H1 (cell line): ENCODE measurements around the gene CRYGN. TPM values are rescaled to one million over a fixed set of nuclear protein-coding genes. Genes with fewer than 3 reads are reported as not detected.
A peak's percentile ranks its signal among the peaks of the same experiment; 100 is the strongest.

ENCODE experiments used
- CTCF ChIA-PET: fragments of 300-600 bp; sonication (Branson Sonifier 250); formaldehyde crosslinking; loops from one replicate; lab custom pipeline; 2021; ENCODE audit not compliant: partially characterized antibody; lab: Charles Lee
- POLR2A ChIA-PET: fragments of 300-600 bp; sonication (Branson Sonifier 250); formaldehyde crosslinking; loops from one replicate; lab custom pipeline; 2021; ENCODE audit warnings: inconsistent platforms; ENCODE audit not compliant: partially characterized antibody; lab: Charles Lee
- DNase-seq, 2 experiments: peaks; one replicate each; pipeline versions ENCODE4 v3.0.0 to v3.0.0-alpha.2; 2010 to 2022; ENCODE audit warnings: low spot score in 2 of 2, low read depth in 1 of 2, mixed read lengths in 1 of 2
- FAIRE-seq: peaks from 2 replicates; lab custom pipeline; 2011; peaks lifted over from hg19 to GRCh38; lab: Jason Lieb, UNC
- H2AFZ ChIP-seq: 2 replicates; pipeline ENCODE4 v1.8.1; 2012; ENCODE audit warnings: low read length, inconsistent platforms
- H2AK5ac ChIP-seq: 2 replicates; pipeline ENCODE4 v1.6.1; 2013; ENCODE audit warnings: low read depth, low read length
- H2BK120ac ChIP-seq: replicated peaks from 2 replicates; pipeline ENCODE3; 2013; ENCODE audit warnings: low read depth, low read length, inconsistent platforms
- H2BK12ac ChIP-seq: 2 replicates; pipeline ENCODE4 v1.6.1; 2013; ENCODE audit warnings: low read depth, low read length
- H2BK15ac ChIP-seq: 2 replicates; pipeline ENCODE4 v1.6.1; 2013; ENCODE audit warnings: low read length
- H2BK20ac ChIP-seq: 2 replicates; pipeline ENCODE4 v1.6.1; 2013; ENCODE audit warnings: low read length
- H2BK5ac ChIP-seq: 2 replicates; pipeline ENCODE4 v1.6.1; 2013; ENCODE audit warnings: low read depth, low read length
- H3K14ac ChIP-seq: 2 replicates; pipeline ENCODE4 v1.6.1; 2013; ENCODE audit warnings: inconsistent platforms; ENCODE audit not compliant: insufficient read length
- H3K18ac ChIP-seq: 2 replicates; pipeline ENCODE4 v1.6.1; 2013; ENCODE audit warnings: low read length; ENCODE audit errors: extremely low read depth
- H3K23ac ChIP-seq: 2 replicates; pipeline ENCODE4 v1.6.1; 2013; ENCODE audit warnings: inconsistent platforms; ENCODE audit not compliant: insufficient read length
- H3K23me2 ChIP-seq: 2 replicates; pipeline ENCODE4 v1.6.1; 2013; ENCODE audit warnings: low read depth, low read length
- H3K27ac ChIP-seq: 2 replicates; pipeline ENCODE4 v1.6.1; 2011; ENCODE audit warnings: low read depth, low read length, inconsistent platforms
- H3K27me3 ChIP-seq, 4 experiments: replicated peaks in 1 of 4; 1 replicate in 1 of 4; 2 replicates in 3 of 4; pipeline versions ENCODE4 v1.6.1 to v1.8.1; 2011 to 2013; ENCODE audit warnings: low read length in 3 of 4, mild to moderate bottlenecking in 3 of 4, inconsistent platforms in 2 of 4, mixed read lengths in 2 of 4, moderate library complexity in 1 of 4; ENCODE audit not compliant: control insufficient read depth in 3 of 4, insufficient read depth in 3 of 4; ENCODE audit errors: extremely low read depth in 1 of 4
- H3K36me3 ChIP-seq, 4 experiments: 2 replicates each; pipeline versions ENCODE4 v1.6.1 to v1.8.1; 2011 to 2013; ENCODE audit warnings: mild to moderate bottlenecking in 4 of 4, low read length in 3 of 4, moderate library complexity in 2 of 4, control low read depth in 1 of 4, inconsistent platforms in 1 of 4; ENCODE audit not compliant: insufficient read depth in 4 of 4, control insufficient read depth in 2 of 4
- H3K4ac ChIP-seq: replicated peaks from 2 replicates; pipeline ENCODE3; 2013; ENCODE audit warnings: low read length, low read depth, mixed read lengths, inconsistent platforms; ENCODE audit not compliant: insufficient read length
- H3K4me1 ChIP-seq, 4 experiments: replicated peaks in 1 of 4; 1 replicate in 1 of 4; 2 replicates in 3 of 4; pipeline versions ENCODE4 v1.6.1 to v1.8.1; 2011 to 2013; ENCODE audit warnings: low read length in 3 of 4, inconsistent platforms in 2 of 4, mixed read lengths in 1 of 4; ENCODE audit not compliant: insufficient read depth in 4 of 4, control insufficient read depth in 3 of 4
- H3K4me2 ChIP-seq, 2 experiments: 2 replicates each; pipeline versions ENCODE4 v1.6.1 to v1.8.1; 2011 to 2013; ENCODE audit warnings: low read depth in 2 of 2, low read length in 2 of 2, control low read depth in 1 of 2, inconsistent platforms in 1 of 2, mild to moderate bottlenecking in 1 of 2; ENCODE audit not compliant: insufficient read depth in 1 of 2
- H3K4me3 ChIP-seq, 4 experiments: fragments of 200-600, 300-600 bp in 1 of 4; sonication (generic), shearing (Covaris generic), sonication (Bioruptor Twin) in 1 of 4; 2 replicates each; pipeline versions ENCODE4 v1.5.1 to v1.8.1; 2011 to 2016; ENCODE audit warnings: low read length in 4 of 4, low read depth in 3 of 4, control low read depth in 2 of 4, inconsistent platforms in 2 of 4, mild to moderate bottlenecking in 2 of 4, mixed read lengths in 1 of 4, moderate library complexity in 1 of 4; ENCODE audit not compliant: insufficient read depth in 2 of 4; ENCODE audit errors: extremely low read depth in 1 of 4
- H3K56ac ChIP-seq: replicated peaks from 2 replicates; pipeline ENCODE3; 2013; ENCODE audit warnings: low read depth, mild to moderate bottlenecking, mixed read lengths, low read length, inconsistent platforms; ENCODE audit not compliant: insufficient read length
- H3K79me1 ChIP-seq: 2 replicates; pipeline ENCODE4 v1.6.1; 2013; ENCODE audit warnings: low read depth, low read length, control low read depth
- H3K79me2 ChIP-seq, 2 experiments: 2 replicates each; pipeline versions ENCODE4 v1.6.1 to v1.8.1; 2012 to 2013; ENCODE audit warnings: low read length in 2 of 2, mild to moderate bottlenecking in 2 of 2, inconsistent platforms in 1 of 2; ENCODE audit not compliant: insufficient read depth in 2 of 2, control insufficient read depth in 1 of 2
- H3K9ac ChIP-seq, 4 experiments: replicated peaks in 1 of 4; 1 replicate in 1 of 4; 2 replicates in 3 of 4; pipeline versions ENCODE4 v1.6.1 to v1.8.1; 2011 to 2013; ENCODE audit warnings: low read depth in 3 of 4, low read length in 3 of 4, control low read depth in 2 of 4, mild to moderate bottlenecking in 2 of 4, moderate library complexity in 2 of 4, inconsistent platforms in 1 of 4; ENCODE audit errors: extremely low read depth in 1 of 4
- H3K9me3 ChIP-seq, 2 experiments: 2 replicates each; pipeline versions ENCODE4 v1.6.1 to v1.8.1; 2012 to 2013; ENCODE audit warnings: mild to moderate bottlenecking in 2 of 2, moderate library complexity in 2 of 2, control low read depth in 1 of 2, inconsistent platforms in 1 of 2, low read depth in 1 of 2, low read length in 1 of 2, mixed read lengths in 1 of 2; ENCODE audit not compliant: insufficient read depth in 2 of 2
- H4K20me1 ChIP-seq, 2 experiments: replicated peaks in 1 of 2; 2 replicates each; pipeline versions ENCODE3 to v1.8.1; 2011 to 2013; ENCODE audit warnings: inconsistent platforms in 2 of 2, low read length in 2 of 2, mild to moderate bottlenecking in 1 of 2; ENCODE audit not compliant: insufficient read depth in 2 of 2, control insufficient read depth in 1 of 2
- H4K5ac ChIP-seq: 2 replicates; pipeline ENCODE4 v1.6.1; 2013; ENCODE audit warnings: low read length, low read depth, mixed read lengths, inconsistent platforms; ENCODE audit not compliant: insufficient read length
- H4K8ac ChIP-seq: 2 replicates; pipeline ENCODE4 v1.8.0; 2013; ENCODE audit warnings: mild to moderate bottlenecking, moderate library complexity, low read length, inconsistent platforms; ENCODE audit not compliant: insufficient read depth; ENCODE audit errors: extremely low read depth
- H4K91ac ChIP-seq: replicated peaks from 2 replicates; pipeline ENCODE3; 2013; ENCODE audit warnings: low read length, mixed read lengths, inconsistent platforms; ENCODE audit not compliant: insufficient read length
- RFX5 ChIP-seq: IDR thresholded peaks from 2 replicates; pipeline ENCODE4 v1.6.1; 2011; ENCODE audit warnings: low read depth, low read length, improper control_type of control experiment, borderline replicate concordance
- WGBS, 2 experiments: shearing (Covaris generic) in 1 of 2; methylation state at CpG; one replicate each; pipeline versions ENCODE4 v1.1.6 to v1.1.7; 2013 to 2015; ENCODE audit warnings: low lambda C conversion rate in 2 of 2, mixed read lengths in 2 of 2, inconsistent platforms in 1 of 2, low coverage in 1 of 2, missing lambda C conversion rate in 1 of 2; ENCODE audit not compliant: insufficient replicate concordance in 2 of 2, insufficient coverage in 1 of 2, insufficient read length in 1 of 2; ENCODE audit errors: extremely low coverage in 1 of 2, missing lambda C conversion rate in 1 of 2; 5-methylcytosine and 5-hydroxymethylcytosine counted together
- polyA plus RNA-seq, 7 experiments: library from polyadenylated mRNA; depleted of rRNA in 3 of 7; stranded (reverse) in 5 of 7; unstranded in 2 of 7; fragments of >200 nt in 5 of 7; fragments of 200-250 nt in 2 of 7; gene quantifications; 1 replicate in 5 of 7; 2 replicates in 1 of 7; 4 replicates in 1 of 7; pipeline versions ENCODE4 v1.2.1 to v1.2.3, GENCODE V29; 2011 to 2013; ENCODE audit warnings: missing spikeins in 2 of 7, mixed read lengths in 2 of 7
- total RNA-seq: library from RNA; stranded (reverse); fragmentation: NEBNext Ultra II Directional; extraction: Animal tissue kit (Norgen Biotek cat#: 25700); gene quantifications from 2 replicates; pipeline ENCODE4 v1.2.1, GENCODE V29; 2021
- TF ChIP-seq, protein P1 (sequence below): IDR thresholded peaks from 2 replicates; pipeline ENCODE4 v1.6.1; 2012; ENCODE audit warnings: inconsistent platforms

Gene CRYGN
- total and polyA plus RNA-seq, 2 of the 8 experiments (the other 6 are each of a cell fraction or from before 2014, with no cell fraction given) = 0.98 to 1.6 TPM

DNA sequence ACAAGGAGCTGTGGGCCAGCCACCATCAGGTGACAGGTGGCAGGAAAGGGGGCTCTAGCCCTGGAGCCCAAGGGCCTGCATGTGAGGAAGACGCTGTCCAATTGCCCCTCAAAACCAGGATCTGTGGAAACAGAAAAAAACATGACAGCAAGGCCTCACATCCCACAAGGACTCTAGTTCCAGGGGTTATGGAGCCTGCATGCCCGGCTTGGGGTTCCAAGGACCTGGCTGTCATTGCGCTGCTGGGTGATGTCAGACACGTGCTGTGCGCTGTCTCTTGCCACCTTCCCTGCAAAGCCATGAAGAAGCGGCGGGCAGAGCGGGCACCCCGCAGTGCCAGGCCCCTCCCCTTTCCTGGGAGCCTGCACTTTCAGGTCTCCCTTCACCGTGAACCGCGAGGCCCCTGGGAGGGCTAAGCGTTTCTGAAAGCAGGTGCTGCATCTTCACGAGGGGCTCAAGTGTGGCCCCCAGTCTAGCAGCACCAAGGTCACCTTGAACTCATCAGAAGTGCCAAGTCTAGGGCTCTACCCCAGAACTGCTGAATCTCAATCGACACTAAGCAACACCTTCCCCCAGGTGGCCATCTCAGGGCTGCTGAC lies 15.1 kb upstream of the CRYGN start:
- 87% methylated on average over 9 of the region's 15 CpGs; no CpG with 5 or more reads in 1 of the 2 experiments for WGBS, 2 experiments
- Histone ChIP-seq H4K20me1 (no peaks in the 10 kb centered on the region), H3K27me3 (no peaks in the 10 kb centered on the region; a peak in 1 of 7 replicates), H4K8ac (no peak overlapping the region), H3K4me3 (no peak overlapping the region), H2BK120ac (peak overlapping the region; percentile 9), H3K9me3 (peaks cover 3 to 10% of the 10 kb centered on the region in 2 experiments; a peak in 3 of 4 replicates), H3K79me1 (no peaks in the 10 kb centered on the region), H4K5ac (no peak overlapping the region), H2BK12ac (peak overlapping the region; percentile 72), H2BK5ac (peak overlapping the region; percentile 60; the same call in 1 of the 2 replicates), H2AFZ (no peak overlapping the region), H3K23ac (no peak overlapping the region), H2BK15ac (peak overlapping the region; percentile 29; the same call in 1 of the 2 replicates), H3K23me2 (no peaks in the 10 kb centered on the region), H3K4ac (no peak overlapping the region), H2BK20ac (peak overlapping the region; percentile 80; the same call in 1 of the 2 replicates), H4K91ac (peak overlapping the region; percentile 52), H3K79me2 (no peaks in the 10 kb centered on the region), H3K14ac (no peak overlapping the region), H3K9ac (no peak overlapping the region), H2AK5ac (peak overlapping the region; percentile 84; the same call in 1 of the 2 replicates), H3K56ac (no peak overlapping the region), H3K18ac (peak overlapping the region; percentile 32; the same call in 1 of the 2 replicates), H3K36me3 (no peaks in the 10 kb centered on the region), H3K4me2 (no peak overlapping the region), H3K27ac (no peak overlapping the region), H3K4me1 (peaks cover 11 to 38% (median 25%) of the 10 kb centered on the region in 4 experiments)
- no peak for FAIRE-seq
- ChIA-PET POLR2A (interaction anchor here (0.6 kb wide), 1 partner anchor 96 kb away, joined by 3 read pairs; no protein-coding TSS in a partner anchor), CTCF (interaction anchor here (13.7 kb wide), 1 partner anchor 81 kb away, joined by 185 read pairs; no protein-coding TSS in a partner anchor)
- no peak for DNase-seq
- TF ChIP-seq, protein P1, sequence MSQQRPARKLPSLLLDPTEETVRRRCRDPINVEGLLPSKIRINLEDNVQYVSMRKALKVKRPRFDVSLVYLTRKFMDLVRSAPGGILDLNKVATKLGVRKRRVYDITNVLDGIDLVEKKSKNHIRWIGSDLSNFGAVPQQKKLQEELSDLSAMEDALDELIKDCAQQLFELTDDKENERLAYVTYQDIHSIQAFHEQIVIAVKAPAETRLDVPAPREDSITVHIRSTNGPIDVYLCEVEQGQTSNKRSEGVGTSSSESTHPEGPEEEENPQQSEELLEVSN = 0 out of 2 replicates have a peak, but pooled peaks have one; percentile 20
- TF ChIP-seq RFX5 = no peak
